ENCODE data around the gene MCC.

The MCC gene

DNA sequence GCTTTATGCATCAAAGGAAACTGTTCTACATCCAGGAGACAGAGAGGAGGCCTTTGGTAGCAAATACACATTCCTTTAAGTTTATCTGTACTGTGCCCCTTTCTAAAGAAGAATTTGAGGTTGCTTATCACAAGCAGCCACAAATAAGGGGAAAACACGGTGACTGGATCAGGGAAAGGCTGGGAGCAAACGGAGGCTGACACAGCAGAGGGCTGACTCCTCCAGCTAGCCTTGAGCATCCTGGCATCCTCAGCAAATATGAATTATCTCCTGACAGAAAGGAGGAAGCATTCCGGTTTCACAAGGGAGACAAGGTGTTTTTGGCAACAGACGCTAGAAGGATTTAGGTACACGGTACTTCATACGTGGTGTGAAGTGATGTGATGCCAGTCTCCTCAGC, 378.1 kb downstream of the MCC start:
- DNase-seq (ENCODE audit: low read depth): no peak

DNA sequence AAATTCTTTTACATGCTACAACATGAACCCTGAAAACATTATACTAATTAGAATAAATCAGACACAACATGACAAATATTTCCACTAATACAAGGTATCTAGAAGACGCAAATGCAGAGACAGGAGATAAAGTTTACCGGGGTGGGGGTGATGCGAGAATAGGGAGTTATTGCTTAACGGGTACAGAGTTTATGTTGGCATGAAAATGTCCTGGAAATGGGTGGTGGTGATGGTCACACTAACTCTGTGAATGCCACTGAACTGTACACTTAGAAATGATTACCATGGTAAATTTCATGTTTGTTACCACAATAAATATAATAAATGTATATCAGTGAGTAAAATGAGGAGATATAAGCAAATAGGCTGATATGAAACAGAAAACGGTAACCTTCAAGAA, 378.9 kb downstream of the MCC start:
- no peak for DNase-seq (ENCODE audit: low read depth)

DNA sequence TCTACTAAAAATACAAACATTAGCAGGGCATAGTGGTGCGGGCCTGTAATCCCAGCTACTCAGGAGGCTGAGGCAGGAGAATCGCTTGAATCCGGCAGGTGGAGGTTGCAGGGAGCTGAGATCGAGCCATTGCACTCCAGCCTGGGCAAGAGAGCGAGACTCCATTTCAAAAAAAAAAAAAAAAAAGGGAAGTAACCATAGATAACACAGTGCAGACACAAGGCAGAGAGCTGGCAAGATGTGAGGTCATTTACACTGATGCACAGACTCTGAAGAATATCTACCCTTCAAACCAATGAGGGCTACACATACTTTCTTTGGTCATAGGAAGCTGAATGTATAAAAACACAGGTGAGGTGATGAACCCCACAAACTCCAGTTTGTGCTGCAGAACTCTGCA, 379.8 kb downstream of the MCC start:
- DNase-seq (ENCODE audit: low read depth): no peak

DNA sequence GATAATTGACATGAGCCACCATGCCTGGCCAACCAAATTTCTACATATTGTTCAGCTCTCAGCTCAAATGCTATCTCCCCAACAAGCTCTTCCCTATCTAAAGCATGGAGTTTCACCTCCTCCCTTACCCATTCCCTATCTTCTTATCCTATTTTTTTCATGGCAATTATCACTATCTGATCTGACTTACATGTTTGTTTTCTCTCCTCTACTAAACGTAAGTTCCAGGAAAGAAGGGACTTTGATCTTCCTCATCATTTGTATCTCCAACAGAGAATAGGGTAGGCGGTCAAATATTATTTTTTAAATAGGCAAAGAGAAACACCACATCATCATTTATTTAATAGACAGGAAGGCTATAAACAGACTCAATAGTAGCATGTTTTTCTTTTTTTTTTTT, 381.4 kb downstream of the MCC start:
- DNase-seq (ENCODE audit: low read depth): no peak

DNA sequence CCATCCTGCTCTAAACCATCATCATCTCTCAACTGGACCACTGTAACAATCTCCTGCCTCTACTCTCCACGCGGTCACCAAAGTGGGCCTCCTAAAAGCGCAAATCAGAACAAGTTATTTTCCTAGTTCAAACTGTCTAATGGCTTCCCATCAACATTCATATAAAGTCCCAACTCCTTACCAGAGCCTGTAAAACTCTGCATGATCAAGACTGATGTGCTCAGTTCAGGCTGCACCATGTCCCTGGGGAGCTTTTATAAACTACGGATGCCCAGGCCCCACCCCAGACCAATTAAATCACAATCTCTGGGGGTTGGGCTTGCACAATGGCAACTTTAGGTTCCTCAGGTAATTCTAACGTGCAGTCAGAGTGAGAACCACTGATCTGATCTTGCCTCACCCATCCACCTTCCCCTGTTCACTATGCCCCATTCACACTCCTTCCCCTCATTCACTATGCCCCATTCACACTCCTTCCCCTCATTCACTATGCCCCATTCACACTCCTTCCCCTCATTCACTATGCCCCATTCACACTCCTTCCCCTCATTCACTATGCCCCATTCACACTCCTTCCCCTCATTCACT, 382.5 kb downstream of the MCC start:
- no peak for DNase-seq (ENCODE audit: low read depth)

DNA sequence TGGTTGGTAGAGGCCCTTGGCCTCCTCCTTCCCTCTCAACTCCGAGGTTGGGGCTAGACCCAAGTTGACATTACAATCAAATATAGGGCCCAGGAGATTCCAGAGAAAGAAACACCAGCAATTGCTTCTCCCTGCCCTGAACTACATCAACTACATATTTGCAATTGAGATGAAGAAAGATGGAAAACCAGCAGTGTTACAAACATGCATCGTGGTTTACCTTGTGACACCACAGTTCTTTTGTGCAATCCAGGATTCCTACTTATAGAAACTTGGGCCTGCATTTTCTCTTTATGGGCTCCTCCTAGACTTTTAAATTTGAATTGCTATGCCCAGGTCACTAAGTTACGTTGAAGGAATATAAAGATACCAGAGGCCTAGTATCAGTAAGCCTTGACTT, 384.9 kb downstream of the MCC start:
- DNase-seq (ENCODE audit: low read depth): no peak

DNA sequence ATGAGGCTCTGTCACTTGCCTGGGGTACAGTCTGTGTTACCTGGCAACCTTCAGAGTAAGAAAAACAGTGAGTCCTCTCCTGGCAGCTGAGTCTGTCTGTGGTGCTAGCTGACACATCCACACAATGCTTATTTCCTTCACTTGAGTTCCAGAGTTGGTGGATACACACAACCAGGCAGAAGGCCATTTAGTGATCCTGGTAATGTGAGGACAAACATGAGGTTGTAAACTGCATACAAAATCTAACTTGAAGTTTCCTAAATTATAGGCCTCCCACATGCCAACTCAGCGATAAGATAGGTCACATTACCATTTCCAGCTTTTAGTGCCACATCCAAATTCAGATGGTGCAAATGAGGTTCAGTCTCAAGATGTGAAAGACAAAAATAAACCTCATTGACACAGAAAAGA, 386.1 kb downstream of the MCC start:
- DNase-seq (ENCODE audit: low read depth): no peak

DNA sequence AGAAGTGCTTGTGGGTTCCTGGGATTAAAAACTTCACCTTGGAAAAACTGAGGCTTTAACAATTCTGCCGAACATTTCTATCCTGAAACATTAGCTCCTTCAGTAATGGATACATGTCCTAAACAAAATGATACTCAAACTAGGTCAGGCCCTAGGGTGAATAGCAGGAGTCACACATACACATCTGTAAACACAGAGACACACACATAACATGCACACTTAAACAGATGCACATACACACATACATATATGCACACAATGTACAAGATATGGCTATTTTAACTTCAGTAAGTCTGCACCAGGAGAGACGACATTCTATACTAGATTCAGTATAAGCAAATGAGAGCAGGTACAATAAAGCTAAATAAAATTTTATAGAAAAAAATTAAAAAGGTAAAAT, 387.3 kb downstream of the MCC start:
- no peak for DNase-seq (ENCODE audit: low read depth)

DNA sequence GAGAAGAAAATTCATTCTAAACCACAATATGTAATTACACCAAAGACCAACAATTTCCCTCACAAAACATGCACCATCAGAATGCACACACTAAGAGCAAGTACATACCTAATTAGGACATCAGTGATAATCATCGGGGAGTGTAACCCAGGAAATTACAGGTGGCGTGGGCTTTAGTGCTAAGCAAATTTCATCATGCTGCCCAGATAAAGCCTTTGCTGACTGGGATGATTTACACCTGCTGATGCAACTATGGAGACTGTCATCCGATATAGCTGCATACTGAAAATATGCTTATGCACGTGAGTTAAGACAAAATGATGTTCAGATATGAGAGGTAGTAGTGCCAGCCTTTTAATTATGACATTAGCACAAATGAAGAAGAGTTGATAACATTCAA, 388.4 kb downstream of the MCC start:
- DNase-seq (ENCODE audit: low read depth): no peak

DNA sequence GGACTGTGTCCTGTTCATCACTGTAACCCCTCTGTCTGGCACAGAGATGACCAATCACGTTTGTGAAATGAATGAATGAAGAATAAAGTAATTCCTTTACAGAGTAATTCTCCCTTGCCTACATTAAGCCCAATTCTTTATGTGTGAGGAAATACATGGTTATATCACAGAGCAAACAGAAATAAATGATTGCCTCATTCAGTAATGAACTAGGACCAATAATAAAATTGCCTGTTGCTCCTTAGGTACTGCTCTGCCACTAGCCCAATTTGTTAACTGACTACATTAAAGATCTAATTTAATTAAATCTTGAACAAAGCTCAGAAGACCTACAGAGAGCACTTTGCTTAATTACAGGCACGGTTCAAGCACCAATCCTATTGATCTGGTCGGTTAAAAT, 389.9 kb downstream of the MCC start:
- DNase-seq (ENCODE audit: low read depth): no peak

DNA sequence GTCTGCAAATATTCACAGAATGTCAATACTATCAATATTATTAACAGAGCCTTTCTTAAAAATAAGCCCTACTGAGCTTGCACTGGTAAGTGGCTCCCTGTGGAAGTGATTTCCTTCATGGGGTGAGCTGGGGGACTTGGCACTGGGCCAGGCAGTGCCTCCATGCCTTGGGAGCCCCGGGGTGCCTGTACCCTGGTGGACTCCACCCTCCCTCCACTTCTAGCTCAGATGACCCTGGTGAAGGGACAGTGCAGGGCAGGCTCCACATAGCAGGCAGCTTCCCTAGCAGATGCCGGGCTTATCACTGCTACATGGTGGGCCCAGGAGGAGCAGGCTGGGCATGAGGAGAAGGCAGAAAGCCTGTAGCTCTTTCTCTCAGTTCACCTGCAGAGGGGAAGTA, 392.4 kb downstream of the MCC start:
- DNase-seq (ENCODE audit: low read depth): no peak

DNA sequence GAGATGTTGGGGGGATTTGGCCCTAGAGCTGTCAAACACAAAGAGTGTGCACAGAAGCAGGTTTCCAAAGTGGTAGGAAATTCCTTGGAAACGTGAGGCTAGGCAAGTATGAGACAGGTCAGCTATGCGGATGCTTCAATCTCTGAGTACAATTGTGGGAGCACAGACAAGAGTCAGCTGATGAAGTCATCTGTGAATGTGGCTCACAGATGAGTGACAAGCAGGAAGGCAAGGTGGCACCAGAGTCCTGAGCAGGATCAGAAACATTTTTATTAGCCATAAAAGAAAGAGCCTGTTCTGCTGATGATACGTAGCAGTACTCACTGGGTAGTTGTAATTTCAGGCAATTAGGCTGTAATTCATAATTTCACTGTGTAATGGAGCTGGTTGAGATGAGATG, 394.7 kb downstream of the MCC start:
- DNase-seq (ENCODE audit: low read depth): no peak

DNA sequence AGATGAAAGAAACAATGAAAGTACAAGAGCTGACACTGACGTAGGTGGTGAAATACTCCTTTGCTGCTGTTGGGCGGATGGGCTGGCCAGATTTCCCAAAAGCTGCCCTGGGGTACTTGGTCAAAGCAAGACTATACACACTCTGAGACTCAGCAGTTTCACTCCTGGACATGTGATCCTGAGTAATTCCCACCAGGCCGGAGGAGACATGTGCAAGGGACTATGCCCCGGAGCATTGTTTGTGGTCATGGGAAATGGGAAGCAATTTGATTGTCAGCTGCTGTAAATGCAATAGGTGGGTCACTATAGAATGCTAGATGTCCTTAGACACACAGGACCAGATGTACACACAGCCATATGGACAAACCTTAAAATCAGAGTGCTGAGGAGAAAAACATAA, 395.6 kb downstream of the MCC start:
- DNase-seq (ENCODE audit: low read depth): no peak

DNA sequence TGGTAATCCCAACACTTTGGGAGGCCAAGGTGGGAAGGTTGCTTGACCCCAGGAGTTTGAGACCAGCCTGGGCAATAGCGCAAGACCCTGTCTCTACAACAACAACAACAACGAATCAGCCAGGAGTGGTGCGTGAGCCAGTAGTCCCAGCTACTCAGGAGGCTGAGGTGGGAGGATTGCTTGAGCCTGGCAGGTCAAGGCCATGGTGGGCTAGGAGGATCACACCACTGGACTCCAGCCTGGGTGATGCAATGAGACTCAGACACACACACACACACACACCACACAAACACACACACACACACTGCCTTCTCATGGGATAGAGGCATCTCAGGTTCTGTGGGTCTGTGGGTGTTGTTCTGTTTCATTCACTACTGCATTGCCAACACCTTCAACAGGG, 396.6 kb downstream of the MCC start:
- no peak for DNase-seq (ENCODE audit: low read depth)

DNA sequence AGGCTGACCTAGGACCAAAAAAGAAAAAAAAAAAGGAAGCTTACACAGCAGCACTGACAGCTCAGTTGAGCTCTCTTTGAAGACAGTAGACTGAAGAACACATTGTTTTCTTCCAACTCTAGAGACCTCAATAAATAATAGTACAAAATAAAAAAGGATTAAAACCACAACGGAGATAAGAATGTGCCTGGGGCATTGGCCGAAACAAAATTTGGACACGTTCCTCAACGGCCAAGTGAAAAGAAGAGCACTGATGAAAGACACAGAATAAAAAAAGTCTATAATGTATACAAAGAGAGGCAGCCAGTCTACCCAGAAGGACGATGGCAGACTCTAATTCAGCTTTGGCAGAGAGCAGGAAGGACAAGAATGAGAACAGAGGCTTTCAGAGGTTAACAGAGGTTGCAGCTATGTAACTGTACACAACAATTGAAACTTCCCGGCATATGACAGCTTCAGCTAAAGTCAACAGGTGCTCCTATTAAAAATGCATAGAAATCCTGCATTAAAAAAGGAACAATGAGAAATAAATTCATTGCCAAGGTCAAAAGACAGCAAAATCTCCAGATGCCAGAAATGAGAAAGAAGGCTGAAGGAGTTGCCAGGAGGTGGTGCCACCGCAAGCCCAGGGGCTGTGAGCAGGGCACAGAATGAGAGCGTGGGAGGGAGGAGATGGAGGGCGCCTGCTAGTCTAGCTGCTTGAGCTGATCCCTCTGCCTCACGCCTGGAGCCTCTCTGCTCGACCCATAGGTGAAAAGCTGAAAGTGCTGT, 397.7 kb downstream of the MCC start:
- no peak for DNase-seq (ENCODE audit: low read depth)

DNA sequence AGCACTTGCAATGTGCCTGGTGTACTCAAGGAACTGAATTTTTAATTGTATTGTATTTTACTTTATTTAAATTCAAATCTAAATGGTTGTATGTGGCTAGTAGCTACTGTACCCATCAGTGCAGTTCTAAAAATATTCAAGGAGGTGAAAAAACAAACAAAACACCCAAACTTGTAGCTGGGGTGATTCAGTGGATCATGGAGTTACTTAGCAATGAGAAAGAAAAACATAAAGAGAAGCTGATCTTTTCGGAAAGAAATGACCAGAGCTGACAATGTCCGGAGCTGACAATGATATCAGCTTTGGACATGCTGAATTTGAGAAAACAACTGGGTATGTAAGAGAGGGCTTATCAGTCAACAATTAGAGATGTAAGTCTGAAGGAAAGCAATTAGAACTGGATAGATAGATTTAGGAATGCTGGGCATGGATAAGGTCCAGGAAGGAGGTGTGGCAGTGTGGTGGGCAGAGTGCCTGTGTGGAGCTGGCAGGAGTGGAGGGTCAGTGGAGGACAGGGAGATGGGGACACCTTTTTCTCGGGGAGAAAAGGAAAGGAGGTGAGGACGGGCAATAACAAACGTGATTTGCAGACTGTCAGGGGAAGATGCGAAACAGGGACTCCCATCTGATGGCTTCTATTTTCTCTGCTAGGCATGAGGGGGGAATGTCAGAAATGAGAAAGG, 398.5 kb downstream of the MCC start:
- no peak for DNase-seq (ENCODE audit: low read depth)

DNA sequence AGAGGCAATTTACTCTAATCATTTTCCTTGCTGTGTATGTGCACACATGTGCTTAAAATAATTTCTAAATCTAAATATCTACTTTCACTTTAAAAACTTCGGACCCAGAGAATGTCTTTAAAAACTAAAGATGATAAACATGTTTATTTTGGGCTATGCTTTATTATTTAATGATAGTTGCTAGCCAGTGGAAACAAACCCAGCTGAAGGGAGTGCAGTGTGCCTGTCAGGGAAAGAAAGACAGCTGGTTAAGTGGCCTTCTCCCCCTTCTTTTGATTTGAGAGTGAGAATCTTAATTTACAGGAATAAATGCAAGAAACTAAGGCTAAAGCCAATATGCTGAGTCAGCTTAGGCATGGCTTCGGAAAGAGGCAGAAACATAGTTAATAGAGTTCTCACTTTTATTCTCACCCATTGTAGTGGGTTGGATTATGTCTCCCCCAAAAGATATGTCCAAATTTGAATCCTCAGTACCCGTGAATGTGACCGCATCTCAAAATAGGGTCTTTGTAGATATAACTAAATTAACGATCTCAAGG, 400.2 kb downstream of the MCC start:
- no peak for DNase-seq (ENCODE audit: low read depth)

DNA sequence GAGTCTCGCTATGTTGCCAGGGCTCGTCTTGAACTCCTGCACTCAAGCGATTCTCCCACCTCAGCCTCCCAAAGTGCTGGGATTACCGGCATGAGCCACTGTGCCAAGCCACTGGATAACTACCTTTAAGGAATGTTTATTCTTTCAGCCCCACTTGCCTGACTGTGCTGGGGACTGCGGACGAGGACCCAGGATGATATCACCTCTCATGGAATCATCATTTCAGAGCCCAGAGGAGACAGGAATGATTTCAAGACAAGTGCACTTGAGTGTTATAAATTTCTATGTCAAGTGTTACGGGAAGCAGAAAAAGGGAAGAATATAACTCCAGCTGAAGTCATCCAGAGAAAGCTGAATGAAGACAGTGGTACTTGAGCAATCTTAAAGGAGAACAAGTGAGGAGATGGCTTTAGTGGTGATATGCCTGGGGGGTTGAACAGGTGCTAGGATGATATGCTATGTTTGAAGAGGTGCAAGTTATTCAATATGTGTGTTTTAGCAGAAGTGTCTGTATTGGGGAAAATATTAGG, 402.3 kb downstream of the MCC start:
- DNase-seq (ENCODE audit: low read depth): no peak

DNA sequence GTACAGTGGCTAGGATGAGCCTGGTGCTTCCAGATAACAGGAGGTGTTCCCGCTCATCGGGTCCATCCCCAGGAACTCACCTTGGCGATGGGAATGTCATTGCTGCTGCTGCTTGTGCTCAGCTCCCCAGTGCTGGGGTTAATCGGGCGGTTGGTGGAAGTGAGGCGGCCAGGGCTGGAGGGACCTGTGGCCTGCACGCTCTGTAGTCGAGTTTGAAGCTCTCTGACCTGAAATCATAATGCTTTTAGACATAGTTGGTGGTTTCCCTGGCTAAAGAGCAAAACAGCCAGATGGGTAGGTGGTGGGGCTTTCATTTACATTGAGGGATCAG, 403.2 kb downstream of the MCC start:
- no peak for DNase-seq (ENCODE audit: low read depth)

DNA sequence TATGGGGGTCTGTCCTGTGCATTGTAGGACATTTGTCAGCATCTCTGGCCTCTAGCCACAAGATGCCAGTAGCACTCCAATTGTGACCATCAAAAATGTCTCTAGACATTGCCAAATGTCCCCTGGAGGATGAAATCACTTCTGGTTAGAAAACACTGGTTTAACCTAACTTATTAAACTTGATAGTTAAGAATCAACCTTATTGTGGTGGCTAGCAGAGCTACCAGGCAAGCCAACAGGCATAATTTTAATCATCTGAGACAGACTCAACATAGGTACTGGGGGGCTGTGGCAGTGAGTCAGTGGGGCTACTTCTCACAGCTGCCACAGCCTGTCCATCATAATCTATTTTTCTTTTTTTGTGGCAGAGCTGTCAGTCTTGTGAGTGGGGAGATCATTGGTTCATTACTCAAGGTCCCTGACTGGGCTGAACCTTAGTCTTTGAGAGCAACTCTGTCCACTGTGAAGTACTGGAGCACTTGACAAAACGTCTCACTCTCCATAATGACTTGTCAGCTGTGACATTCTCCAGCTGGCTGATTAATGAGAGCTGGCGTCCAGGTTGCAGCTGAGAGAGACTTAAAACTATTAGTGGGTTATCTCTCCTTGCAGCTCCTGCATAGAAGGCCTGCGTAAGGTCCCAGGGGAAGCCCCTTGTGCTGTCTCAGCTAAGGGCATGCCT, 403.7 kb downstream of the MCC start:
- DNase-seq (ENCODE audit: low read depth): no peak

DNA sequence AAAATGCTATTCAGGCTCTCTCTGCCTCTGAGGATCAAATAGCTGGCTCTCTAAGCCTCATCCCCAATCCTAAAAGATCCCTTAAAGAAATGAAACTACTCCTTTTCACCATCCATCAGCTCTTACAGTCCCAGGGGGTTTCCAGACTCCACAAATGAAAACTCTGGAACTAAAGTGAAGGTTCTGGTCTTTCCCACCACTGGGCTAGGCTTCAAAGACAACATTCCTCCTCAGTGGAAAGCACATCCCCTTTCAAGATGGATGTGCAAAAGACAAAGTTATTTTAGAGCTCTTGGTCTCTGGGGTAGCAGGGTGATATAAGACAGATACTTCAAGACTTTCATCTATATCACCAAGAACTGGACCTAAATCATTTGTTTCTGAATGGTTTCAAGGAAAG, 404.8 kb downstream of the MCC start:
- DNase-seq (ENCODE audit: low read depth): no peak

DNA sequence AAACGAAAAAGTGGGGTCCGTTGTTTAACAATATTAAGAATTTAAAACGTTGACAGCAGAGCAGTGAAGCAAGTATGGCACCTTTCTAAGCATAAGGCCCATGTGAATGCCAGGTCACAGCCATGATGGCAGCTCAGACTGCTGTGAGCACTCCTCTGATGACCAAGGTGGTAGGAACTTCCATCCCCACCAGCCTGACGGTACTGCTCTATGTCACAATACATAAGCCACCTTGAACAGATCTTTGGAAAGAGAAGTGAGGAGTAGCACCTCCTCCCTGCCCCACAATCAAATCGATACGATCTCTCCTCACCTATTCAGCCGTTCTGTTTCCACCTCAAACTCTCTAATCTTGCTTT, 405.7 kb downstream of the MCC start:
- no peak for DNase-seq (ENCODE audit: low read depth)

Data from stimulated activated CD8-positive, alpha-beta memory T cell treated with anti-CD3 and anti-CD28 coated beads, Interleukin-15, amount 100 ng/mL, for 1 hour (primary cell).